Cardiac muscle cell (in vitro differentiated cells and primary cell): ENCODE measurements around the gene CHAT. TPM values are rescaled to one million over a fixed set of nuclear protein-coding genes. Genes with fewer than 3 reads are reported as not detected.
A peak's percentile ranks its signal among the peaks of the same experiment; 100 is the strongest.

Experiments used
- DNase-seq, 2 donors: peaks; one replicate each; pipeline versions ENCODE4 v3.0.0 to v3.0.0-alpha.2; 2010 to 2017; ENCODE audit warnings: low read depth in 1 of 2, low spot score in 1 of 2
- H3K27ac ChIP-seq: fragments of 200-600 bp; sonication (generic); 2 replicates; pipeline ENCODE4 v1.5.1; 2016
- H3K27me3 ChIP-seq: fragments of 200-600 bp; sonication (generic); 2 replicates; pipeline ENCODE4 v1.6.0; 2016; ENCODE audit warnings: control low read depth
- H3K36me3 ChIP-seq: fragments of 200-600 bp; sonication (generic); 2 replicates; pipeline ENCODE4 v1.5.1; 2016; ENCODE audit warnings: control low read depth
- H3K4me1 ChIP-seq: fragments of 200-600 bp; sonication (generic); 2 replicates; pipeline ENCODE4 v1.8.1; 2017; ENCODE audit warnings: low read depth, mild to moderate bottlenecking, mixed run types
- H3K4me3 ChIP-seq: fragments of 200-600 bp; sonication (generic); 2 replicates; pipeline ENCODE4 v1.5.1; 2016; ENCODE audit warnings: mild to moderate bottlenecking
- H3K9me3 ChIP-seq: fragments of 200-600 bp; sonication (generic); 2 replicates; pipeline ENCODE4 v1.5.1; 2017; ENCODE audit warnings: low read depth, mild to moderate bottlenecking, control low read depth
- CTCF ChIP-seq: IDR thresholded peaks from 2 replicates; pipeline ENCODE4 v1.5.1; 2012; ENCODE audit warnings: low read depth, mild to moderate bottlenecking, low read length
- polyA plus RNA-seq: library from polyadenylated mRNA; unstranded; fragments of >200 nt; fragmentation: Nextera tagmentation; extraction: Ambion mirVana; gene quantifications from 2 replicates; pipeline ENCODE4 v1.2.1, GENCODE V29; 2016
- total RNA-seq: library from RNA; depleted of rRNA; stranded (reverse); fragments of >200 nt; gene quantifications from 2 replicates; pipeline ENCODE4 v1.2.3, GENCODE V29; 2016

CHAT gene
- total and polyA plus RNA-seq, 2 experiments from 2014 or later: not detected

GRCh38 chr10:49613165-49613881 lies 514 bp upstream of the CHAT start:
- no peak for DNase-seq
- peaks cover 100% of the 10 kb centered on the region for H3K27me3 ChIP-seq
- H3K36me3 ChIP-seq: no peaks in the 10 kb centered on the region
- no peaks in the 10 kb centered on the region for H3K9me3 ChIP-seq
- H3K27ac ChIP-seq: no peak overlapping the region
- no peak overlapping the region for H3K4me3 ChIP-seq
- no peak for TF ChIP-seq CTCF
- H3K4me1 ChIP-seq: peaks cover 6% of the 10 kb centered on the region

GRCh38 chr10:49614242-49615198 lies 683 bp downstream of the CHAT start:
- no peaks in the 10 kb centered on the region for H3K36me3 ChIP-seq
- DNase-seq: peak in 1 of 2 donors; percentile 10
- H3K9me3 ChIP-seq: no peaks in the 10 kb centered on the region
- TF ChIP-seq CTCF: no peak
- H3K27ac ChIP-seq: no peak overlapping the region
- H3K4me1 ChIP-seq: peaks cover under 1% of the 10 kb centered on the region
- no peak overlapping the region for H3K4me3 ChIP-seq
- H3K27me3 ChIP-seq: peaks cover 100% of the 10 kb centered on the region

- Histone ChIP-seq H3K9me3 (no peaks in the 10 kb centered on the region), H3K36me3 (no peaks in the 10 kb centered on the region), H3K4me3 (no peak overlapping the region), H3K27ac (no peak overlapping the region), H3K27me3 (peaks cover 99% of the 10 kb centered on the region), H3K4me1 (no peaks in the 10 kb centered on the region)
- TF ChIP-seq CTCF: no peak
- no peak for DNase-seq
Measured at GRCh38 chr10:49615213-49615612, 1.4 kb downstream of the CHAT start.

GRCh38 chr10:49615721-49616120 lies 1.9 kb downstream of the CHAT start:
- Histone ChIP-seq H3K27ac (no peak overlapping the region), H3K4me1 (no peaks in the 10 kb centered on the region), H3K9me3 (no peaks in the 10 kb centered on the region), H3K4me3 (no peak overlapping the region), H3K27me3 (peaks cover 94% of the 10 kb centered on the region), H3K36me3 (no peaks in the 10 kb centered on the region)
- no peak for DNase-seq
- TF ChIP-seq CTCF: no peak

- TF ChIP-seq CTCF: no peak
- DNase-seq: no peak
- Histone ChIP-seq H3K4me3 (no peak overlapping the region), H3K4me1 (no peaks in the 10 kb centered on the region), H3K27me3 (peaks cover 85% of the 10 kb centered on the region), H3K9me3 (no peaks in the 10 kb centered on the region), H3K36me3 (no peaks in the 10 kb centered on the region), H3K27ac (no peak overlapping the region)
Measured at GRCh38 chr10:49616421-49617101, 2.7 kb downstream of the CHAT start.
